Naive thymus-derived CD8-positive, alpha-beta T cell (primary cell): Measurements from ENCODE around the gene FAM32A. TPM values are rescaled to one million over a fixed set of nuclear protein-coding genes. Genes with fewer than 3 reads are reported as not detected.

Experiments
- ATAC-seq, 2 donors: fragments of 150-1000 bp; cut with Tn5 transposase in 1 of 2; sonication (Bioruptor Pico), chemical (Tn5 transposase) in 1 of 2; 1 replicate in 1 of 2; 2 replicates in 1 of 2; pipeline ENCODE4 v1.10.0; 2021; ENCODE audit warnings: mild to moderate bottlenecking in 2 of 2, moderate library complexity in 2 of 2
- POLR2A ChIA-PET: fragments of 350-600 bp; sonication (Branson Sonifier 250); formaldehyde crosslinking; loops from one replicate; lab custom pipeline; 2021; ENCODE audit warnings: antibody characterized with exemption; lab: Charles Lee
- DNase-seq, 10 donors: peaks; one replicate each; pipeline versions ENCODE4 v3.0.0 to v3.0.0-alpha.2; 2020 to 2022
- H3K27ac Mint-ChIP-seq, 10 donors: one replicate each; pipeline ENCODE4 v1.8.0; 2020 to 2022; ENCODE audit warnings: mild to moderate bottlenecking in 10 of 10, mixed read lengths in 10 of 10, moderate library complexity in 4 of 10, inconsistent platforms in 1 of 10
- H3K27me3 Mint-ChIP-seq, 5 donors: one replicate each; pipeline ENCODE4 v1.8.0; 2021 to 2022; ENCODE audit warnings: mixed read lengths in 5 of 5
- H3K36me3 Mint-ChIP-seq, 3 donors: one replicate each; pipeline ENCODE4 v1.8.0; 2020 to 2022; ENCODE audit warnings: mixed read lengths in 3 of 3, mild to moderate bottlenecking in 2 of 3, inconsistent platforms in 1 of 3
- H3K4me1 Mint-ChIP-seq, 4 donors: one replicate each; pipeline ENCODE4 v1.8.0; 2021 to 2022; ENCODE audit warnings: mixed read lengths in 4 of 4
- H3K4me3 Mint-ChIP-seq, 10 donors: one replicate each; pipeline ENCODE4 v1.8.0; 2020 to 2022; ENCODE audit warnings: mild to moderate bottlenecking in 10 of 10, mixed read lengths in 10 of 10, moderate library complexity in 6 of 10, inconsistent platforms in 1 of 10
- H3K9me3 Mint-ChIP-seq, 9 donors: one replicate each; pipeline ENCODE4 v1.8.0; 2020 to 2022; ENCODE audit warnings: mixed read lengths in 9 of 9, mild to moderate bottlenecking in 3 of 9, inconsistent platforms in 1 of 9, moderate library complexity in 1 of 9
- polyA plus RNA-seq, 3 donors: library from polyadenylated mRNA; unstranded; fragments of 300-500 nt; fragmentation: Illumina TruSeq; gene quantifications; one replicate each; pipeline ENCODE4 v1.2.3, GENCODE V29; 2021
- total RNA-seq, 8 experiments: library from RNA in 2 of 8; stranded (reverse) in 2 of 8; gene quantifications; one replicate each; pipeline ENCODE4 v1.2.3 and lab custom pipeline; 2021 to 2026

Gene FAM32A
- 10 to 100 TPM; 70.3 to 74.3 TPM for total RNA-seq
- 100 to 1,000 TPM; 150 to 205 (median 183) TPM for polyA plus RNA-seq
- total RNA-seq (lab: John Stamatoyannopoulos, UW), result 48.7 to 104 (median 68.0) reads per million in 6 experiments

DNA sequence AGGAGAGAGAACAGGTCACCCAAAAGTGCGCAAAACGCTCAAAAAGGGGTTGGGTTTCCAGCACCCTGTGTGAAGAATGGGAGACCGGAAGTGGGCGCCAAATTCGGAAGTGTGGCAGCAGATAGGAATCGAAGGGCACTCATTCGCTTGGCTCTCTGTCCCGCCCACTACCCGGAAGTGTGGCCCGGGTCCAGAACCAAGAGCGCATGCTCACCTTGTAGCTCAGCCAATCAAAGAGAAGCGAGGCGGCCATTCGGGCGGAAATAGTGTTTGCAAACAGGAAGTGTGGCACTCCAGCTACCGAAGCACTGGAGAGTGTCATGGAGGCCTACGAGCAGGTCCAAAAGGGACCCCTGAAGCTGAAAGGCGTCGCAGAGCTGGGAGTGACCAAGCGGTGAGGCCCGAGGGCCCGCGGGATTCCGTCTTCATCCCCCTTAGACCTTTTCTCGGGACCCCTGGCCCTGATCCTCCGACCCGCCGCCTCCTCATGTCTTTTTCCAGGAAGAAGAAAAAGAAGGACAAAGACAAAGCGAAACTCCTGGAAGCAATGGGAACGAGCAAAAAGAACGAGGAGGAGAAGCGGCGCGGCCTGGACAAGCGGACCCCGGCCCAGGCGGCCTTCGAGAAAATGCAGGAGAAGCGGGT, at the start of gene FAM32A:
Gene FAM32A, plus strand, starts transcription at position 288 of the 645 bp plus-strand sequence. Its CDS starts 33 bp downstream, at position 321.
- H3K4me3 Mint-ChIP-seq, result peak within 1 kb of the TSS; percentile 95 to 100 (median 98)
- peak; percentile 88 to 100 (median 99) for DNase-seq
- H3K27ac Mint-ChIP-seq, result peak within 1 kb of the TSS; percentile 95 to 99 (median 98)
- peaks cover 0 to 1% (median 0%) of the 10 kb centered on the region in 5 donors for H3K27me3 Mint-ChIP-seq
- peaks cover 3 to 38% (median 5%) of the 10 kb centered on the region in 3 donors for H3K36me3 Mint-ChIP-seq
- H3K4me1 Mint-ChIP-seq, result peaks cover 17 to 48% (median 36%) of the 10 kb centered on the region in 4 donors
- peak; percentile 90 to 91 for ATAC-seq
- H3K9me3 Mint-ChIP-seq, result no peaks in the 10 kb centered on the region
- POLR2A ChIA-PET, result interaction anchor here (0.5 to 3.4 kb wide), 29 partner anchors 11 to 944 kb away, joined by 3 to 24 read pairs (median 5); partner anchors contain the start of genes AP1M1, KLF2 and TPM4

- ATAC-seq (no peak), DNase-seq (no peak)
- Mint-ChIP-seq H3K36me3 (peaks cover 19 to 41% (median 23%) of the 10 kb centered on the region in 3 donors), H3K4me3 (no peak overlapping the region), H3K27ac (peak overlapping the region in 5 of 10 donors; percentile 37 to 86 (median 79)), H3K27me3 (no peaks in the 10 kb centered on the region), H3K4me1 (peaks cover 5 to 50% (median 12%) of the 10 kb centered on the region in 4 donors), H3K9me3 (peaks cover 0 to 17% (median 0%) of the 10 kb centered on the region in 9 donors)
- POLR2A ChIA-PET, result interaction anchor here (2.4 kb wide), 1 partner anchor 8 kb away, joined by 6 read pairs; the partner anchor contains the start of gene HSH2D
Observed at GRCh38 chr19:16135430-16136127, 49.6 kb upstream of the FAM32A start.

DNA sequence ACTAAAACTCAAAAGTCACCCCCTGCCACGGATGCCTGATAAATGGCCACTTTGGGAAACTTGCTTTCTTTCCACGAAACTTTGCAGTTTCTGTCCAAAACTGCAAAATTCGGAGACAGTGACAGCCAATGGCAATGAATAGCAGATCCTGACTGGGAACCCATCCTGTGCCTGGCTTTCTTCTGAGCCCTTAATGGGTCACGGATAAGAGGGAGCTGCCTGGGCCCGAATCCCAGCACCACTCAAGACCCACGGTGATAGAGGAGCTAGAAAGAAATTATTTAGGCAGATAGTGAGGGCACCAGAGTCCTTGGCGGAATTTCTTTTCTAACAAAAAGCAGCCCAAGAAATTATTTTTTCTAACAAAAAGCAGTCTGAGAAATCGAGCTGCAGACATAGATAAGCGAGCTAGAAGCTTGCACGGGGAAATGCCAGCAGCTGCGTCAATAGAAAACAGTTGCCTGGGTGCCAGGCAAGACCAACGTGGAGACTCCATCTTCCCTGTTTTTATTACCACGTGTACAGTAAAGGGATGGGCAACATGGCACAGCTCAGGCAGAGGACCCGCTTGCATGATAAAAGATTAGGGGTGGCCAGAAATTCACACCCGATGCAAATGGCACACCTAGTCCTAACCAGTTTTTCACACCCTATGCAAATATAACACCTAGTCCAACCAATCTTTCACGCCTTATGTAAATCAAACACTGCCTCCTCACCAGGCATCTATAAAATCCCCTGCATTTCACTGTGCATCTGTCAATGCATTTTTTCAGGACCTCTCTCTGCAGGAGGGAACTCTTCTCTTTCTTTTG, 48.8 kb upstream of the FAM32A start:
- Mint-ChIP-seq H3K9me3 (peaks cover 0 to 9% (median 0%) of the 10 kb centered on the region in 9 donors), H3K36me3 (peaks cover 15 to 33% (median 18%) of the 10 kb centered on the region in 3 donors), H3K4me1 (peaks cover 5 to 57% (median 13%) of the 10 kb centered on the region in 4 donors), H3K27me3 (no peaks in the 10 kb centered on the region), H3K4me3 (no peak overlapping the region), H3K27ac (peak overlapping the region in 3 of 10 donors; percentile 31 to 86 (median 55))
- ATAC-seq (no peak), DNase-seq (no peak)
- POLR2A ChIA-PET, result interaction anchor here (0.6 to 2.4 kb wide), 3 partner anchors 7 to 299 kb away, joined by 3 to 6 read pairs (median 4); partner anchors contain the start of gene HSH2D

GRCh38 chr19:16139752-16140151, 45.5 kb upstream of the FAM32A start:
- DNase-seq (no peak), ATAC-seq (no peak)
- Mint-ChIP-seq H3K27ac (peak overlapping the region in 6 of 10 donors; percentile 19 to 71 (median 54)), H3K36me3 (peaks cover 0 to 5% (median 1%) of the 10 kb centered on the region in 3 donors), H3K4me3 (peak overlapping the region in 3 of 10 donors; percentile 30 to 50 (median 37)), H3K9me3 (no peaks in the 10 kb centered on the region), H3K4me1 (peaks cover 20 to 77% (median 27%) of the 10 kb centered on the region in 4 donors), H3K27me3 (no peaks in the 10 kb centered on the region)
- POLR2A ChIA-PET, result interaction anchor here (0.9 to 1.4 kb wide), 2 partner anchors 10 to 15 kb away, joined by 3 to 4 read pairs; no protein-coding TSS in a partner anchor

- Mint-ChIP-seq H3K4me3 (peak overlapping the region in 2 of 10 donors; percentile 24 to 50), H3K27me3 (no peaks in the 10 kb centered on the region), H3K4me1 (peaks cover 17 to 80% (median 34%) of the 10 kb centered on the region in 4 donors), H3K27ac (peak overlapping the region in 6 of 10 donors; percentile 21 to 86 (median 70)), H3K36me3 (peaks cover 0 to 1% (median under 1%) of the 10 kb centered on the region in 3 donors), H3K9me3 (no peaks in the 10 kb centered on the region)
- DNase-seq (peak in 1 of 10 donors; percentile 23), ATAC-seq (no peak)
- POLR2A ChIA-PET, result interaction anchor here (1.0 kb wide), 1 partner anchor 13 kb away, joined by 3 read pairs; no protein-coding TSS in a partner anchor
Observed at GRCh38 chr19:16141043-16141442, 44.2 kb upstream of the FAM32A start.

GRCh38 chr19:16142032-16142580, 43.1 kb upstream of the FAM32A start:
- Mint-ChIP-seq H3K36me3 (peaks cover 0 to 4% (median 1%) of the 10 kb centered on the region in 3 donors), H3K4me1 (peaks cover 17 to 79% (median 36%) of the 10 kb centered on the region in 4 donors), H3K27ac (peak overlapping the region in 6 of 10 donors; percentile 17 to 96 (median 65)), H3K9me3 (no peaks in the 10 kb centered on the region), H3K27me3 (no peaks in the 10 kb centered on the region), H3K4me3 (peak overlapping the region in 4 of 10 donors; percentile 32 to 98 (median 46))
- POLR2A ChIA-PET, result interaction anchor here (1.0 to 2.1 kb wide), 2 partner anchors 12 to 29 kb away, joined by 3 to 6 read pairs; no protein-coding TSS in a partner anchor
- no peak for DNase-seq
- ATAC-seq, result no peak

GRCh38 chr19:16143399-16144215, 41.6 kb upstream of the FAM32A start, which contains the start of gene HSH2D:
Gene HSH2D, plus strand, starts transcription at chr19:16143685. Its CDS starts 5,066 bp downstream, at chr19:16148751.
- Mint-ChIP-seq H3K9me3 (no peaks in the 10 kb centered on the region), H3K4me3 (peak within 1 kb of the TSS; percentile 91 to 100 (median 96)), H3K27me3 (no peaks in the 10 kb centered on the region), H3K4me1 (peaks cover 17 to 81% (median 39%) of the 10 kb centered on the region in 4 donors), H3K27ac (peak within 1 kb of the TSS; percentile 93 to 100 (median 98)), H3K36me3 (peaks cover 0 to 4% (median 1%) of the 10 kb centered on the region in 3 donors)
- DNase-seq (peak; percentile 63 to 90 (median 76)), ATAC-seq (peak; percentile 99 to 100)
- POLR2A ChIA-PET, result interaction anchor here (0.8 to 2.1 kb wide), 10 partner anchors 9 to 230 kb away, joined by 3 to 12 read pairs (median 5); partner anchors contain the start of genes KLF2 and RAB8A

- H3K4me3 Mint-ChIP-seq, result peak overlapping the region; percentile 91 to 100 (median 96)
- peaks cover 19 to 80% (median 39%) of the 10 kb centered on the region in 4 donors for H3K4me1 Mint-ChIP-seq
- H3K27ac Mint-ChIP-seq, result peak overlapping the region; percentile 93 to 100 (median 98)
- peaks cover 0 to 9% (median 4%) of the 10 kb centered on the region in 3 donors for H3K36me3 Mint-ChIP-seq
- peak in 1 of 2 donors; percentile 4 for ATAC-seq
- no peak for DNase-seq
- no peaks in the 10 kb centered on the region for H3K9me3 Mint-ChIP-seq
- no peaks in the 10 kb centered on the region for H3K27me3 Mint-ChIP-seq
- POLR2A ChIA-PET, result interaction anchor here (0.8 to 2.1 kb wide), 10 partner anchors 9 to 229 kb away, joined by 3 to 12 read pairs (median 5); partner anchors contain the start of genes KLF2 and RAB8A
Observed at GRCh38 chr19:16144216-16144581, 41.0 kb upstream of the FAM32A start.

GRCh38 chr19:16146112-16146511, 39.1 kb upstream of the FAM32A start:
- POLR2A ChIA-PET, result interaction anchor here (1.0 kb wide), 1 partner anchor 9 kb away, joined by 3 read pairs; no protein-coding TSS in a partner anchor
- Mint-ChIP-seq H3K4me3 (peak overlapping the region in 6 of 10 donors; percentile 28 to 97 (median 52)), H3K27me3 (no peaks in the 10 kb centered on the region), H3K36me3 (peaks cover 0 to 28% (median 4%) of the 10 kb centered on the region in 3 donors), H3K9me3 (no peaks in the 10 kb centered on the region), H3K4me1 (peaks cover 16 to 72% (median 33%) of the 10 kb centered on the region in 4 donors), H3K27ac (peak overlapping the region in 5 of 10 donors; percentile 25 to 93 (median 75))
- DNase-seq (no peak), ATAC-seq (no peak)
